HG03571 (cell line): Measurements from ENCODE around the gene LRRC71.

Experiments
- ATAC-seq: cut with Tn5 transposase; IDR thresholded peaks from one replicate; pipeline ENCODE4 v1.9.1; 2021; ENCODE audit not compliant: unreplicated experiment

Gene LRRC71

DNA sequence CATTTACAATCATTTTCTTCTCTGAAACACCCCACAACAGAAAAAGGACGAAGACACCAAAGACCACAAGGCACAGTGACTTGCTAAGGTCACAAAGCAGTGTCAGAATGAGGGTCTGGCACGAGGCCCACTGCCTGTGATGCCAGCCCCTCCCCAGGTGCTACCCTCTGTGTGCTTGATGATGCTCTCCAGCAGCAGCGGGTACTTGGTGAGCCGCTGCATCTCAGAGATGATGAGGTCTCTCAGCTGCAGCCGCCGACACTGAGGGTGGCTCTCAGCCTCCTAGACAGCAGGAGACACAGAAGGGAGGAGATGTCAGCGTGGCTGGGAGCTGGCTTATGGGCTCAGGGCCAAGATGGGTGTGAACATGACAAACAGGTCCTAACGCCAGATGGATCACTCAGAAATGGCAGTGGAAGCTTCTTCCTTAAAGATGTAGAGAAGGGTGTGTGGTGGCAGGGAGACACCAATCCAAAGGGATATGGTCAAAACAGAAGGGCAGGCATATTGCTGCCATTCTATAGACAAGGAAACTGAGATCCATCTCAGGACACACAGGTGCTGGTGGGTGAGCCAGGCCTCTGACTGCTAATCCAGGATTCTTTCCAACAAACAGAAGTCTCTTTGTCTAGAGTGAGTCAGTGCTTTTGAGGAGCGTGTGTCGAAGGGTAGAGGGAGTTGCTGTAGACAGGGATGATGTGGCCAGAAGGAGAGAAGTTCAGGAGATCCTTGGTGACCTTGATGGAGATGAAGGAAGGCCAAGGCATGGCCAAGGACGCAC is 25.6 kb downstream of the LRRC71 start:
- no peak for ATAC-seq

DNA sequence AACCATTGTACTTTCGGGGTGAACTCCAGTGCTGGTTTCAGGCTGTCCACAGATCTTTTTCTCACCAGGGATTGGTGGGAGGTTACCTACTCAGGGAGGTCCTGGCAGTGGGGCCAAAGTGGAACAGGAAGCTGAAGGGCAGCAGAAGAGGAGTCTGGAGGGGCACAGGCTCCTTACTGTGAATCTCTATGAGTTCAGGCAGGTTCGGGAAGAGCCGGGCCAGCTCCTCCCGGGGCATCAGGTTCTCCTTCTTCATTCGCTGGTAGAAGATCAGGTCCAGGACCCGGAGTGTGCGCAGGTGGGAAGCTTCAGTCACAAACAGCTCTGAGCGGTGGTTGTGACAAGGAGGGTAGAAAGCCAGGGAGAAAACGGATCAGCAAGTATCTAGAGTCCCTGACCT is 26.7 kb downstream of the LRRC71 start:
- ATAC-seq, result no peak

DNA sequence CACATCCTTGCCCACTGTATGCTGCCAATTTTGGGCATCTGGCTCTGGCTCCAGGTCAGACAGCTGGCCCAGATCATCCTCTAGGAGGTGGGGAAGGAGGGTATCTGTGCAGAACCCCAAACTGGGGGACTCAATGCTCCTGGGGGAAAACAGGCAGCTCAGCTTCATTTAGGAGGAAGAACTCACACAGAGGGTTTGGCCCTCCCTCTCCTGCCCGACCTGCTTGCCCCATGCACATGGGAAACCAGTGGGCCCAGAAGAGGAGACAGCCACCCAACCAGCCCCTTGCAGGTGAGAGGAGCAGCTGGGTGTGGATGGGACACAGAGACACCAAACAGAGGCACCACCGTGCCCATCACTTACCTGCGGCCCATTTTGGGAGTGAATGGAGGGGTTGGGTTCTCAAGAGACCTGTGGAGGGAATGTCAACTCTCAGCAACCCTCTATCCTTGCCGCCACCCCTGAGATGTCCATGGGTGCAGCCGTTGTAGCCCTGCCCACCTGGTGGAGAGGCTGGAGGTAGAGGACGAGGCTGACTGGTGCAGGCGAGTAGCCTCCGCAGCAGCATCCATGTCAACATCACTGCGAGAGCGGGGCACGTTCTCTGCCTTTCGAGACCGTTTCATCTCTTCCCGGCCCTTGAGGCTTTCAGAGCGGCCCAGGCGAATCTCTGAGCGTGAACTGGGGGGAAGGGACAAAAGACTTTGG is 27.5 kb downstream of the LRRC71 start:
- no peak for ATAC-seq

DNA sequence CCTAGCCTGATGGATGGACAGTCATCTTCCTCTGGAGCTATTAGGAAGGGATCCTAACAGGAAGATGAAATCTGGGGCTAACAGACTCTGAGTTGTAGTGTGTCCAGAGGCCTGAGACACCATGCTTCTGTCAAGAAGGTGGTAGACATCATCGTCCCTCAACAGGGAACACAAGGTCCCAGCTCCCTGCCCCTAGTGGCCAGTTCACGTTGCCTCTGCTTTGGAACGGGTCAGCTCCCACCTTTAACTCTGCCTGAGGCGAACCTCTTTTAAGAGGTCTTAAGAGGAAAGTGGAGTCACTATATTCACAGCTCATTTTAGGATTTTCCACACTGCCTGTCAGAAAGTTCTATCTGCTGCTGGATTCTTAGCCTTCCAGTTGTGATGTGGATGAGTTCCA is 28.3 kb downstream of the LRRC71 start:
- no peak for ATAC-seq

DNA sequence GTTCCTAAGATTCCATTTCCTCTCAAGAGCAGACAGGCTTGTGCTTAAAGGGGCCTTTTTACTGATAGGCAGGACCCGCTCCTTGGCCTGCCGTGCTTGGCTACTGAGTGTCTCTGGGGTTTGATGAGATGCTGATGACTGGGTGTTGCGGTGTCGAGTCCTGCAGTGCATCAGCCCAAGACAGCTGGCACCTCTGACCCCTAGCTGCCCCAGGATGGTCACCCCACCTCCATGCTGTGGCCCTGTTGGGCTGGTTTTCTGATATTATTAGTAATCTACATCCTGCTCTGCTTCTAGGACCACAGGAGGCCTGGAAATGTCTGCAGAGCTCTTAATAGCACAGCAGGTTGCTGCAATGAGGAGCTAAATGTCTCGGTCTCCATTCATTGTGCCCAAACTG is 28.7 kb downstream of the LRRC71 start:
- ATAC-seq, result no peak

DNA sequence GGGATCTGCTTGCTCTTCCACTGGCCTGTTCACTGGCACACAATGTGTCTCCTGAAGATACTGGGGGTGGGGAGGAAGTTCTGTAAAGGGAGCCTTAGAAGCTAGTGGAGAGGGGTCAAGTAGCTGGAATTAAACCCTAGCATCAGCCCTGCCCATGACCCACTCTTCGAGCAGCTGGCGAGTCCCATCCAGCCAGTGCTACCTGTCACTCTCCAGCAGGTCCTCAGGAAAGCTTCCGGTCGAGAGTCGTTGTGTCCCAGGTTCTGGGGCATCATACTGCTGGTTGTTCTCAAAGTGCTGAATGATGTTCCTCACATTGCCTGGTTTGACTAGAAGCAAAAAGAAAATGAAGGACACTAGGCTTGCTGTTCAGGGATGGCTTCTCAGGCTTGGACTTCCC is 30.9 kb downstream of the LRRC71 start:
- ATAC-seq, result no peak

DNA sequence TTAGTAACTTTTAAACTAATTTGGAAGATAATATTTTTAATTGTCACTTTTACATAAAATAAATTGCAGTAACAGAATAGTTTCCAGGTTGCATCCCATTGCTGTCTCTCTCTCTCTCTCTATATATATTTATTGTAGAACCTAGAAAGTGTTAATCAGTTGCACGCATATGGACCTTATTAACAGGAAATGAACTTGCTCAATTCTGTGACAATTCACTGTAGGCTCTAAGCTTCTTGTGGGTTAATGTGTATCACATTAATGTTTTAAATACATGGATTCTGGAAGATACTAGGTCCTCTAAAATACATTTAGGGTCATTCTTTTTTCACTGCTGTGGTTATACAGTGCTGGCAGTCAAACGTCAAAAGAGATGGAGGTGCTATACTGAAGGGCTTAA is 33.1 kb downstream of the LRRC71 start:
- ATAC-seq, result no peak

DNA sequence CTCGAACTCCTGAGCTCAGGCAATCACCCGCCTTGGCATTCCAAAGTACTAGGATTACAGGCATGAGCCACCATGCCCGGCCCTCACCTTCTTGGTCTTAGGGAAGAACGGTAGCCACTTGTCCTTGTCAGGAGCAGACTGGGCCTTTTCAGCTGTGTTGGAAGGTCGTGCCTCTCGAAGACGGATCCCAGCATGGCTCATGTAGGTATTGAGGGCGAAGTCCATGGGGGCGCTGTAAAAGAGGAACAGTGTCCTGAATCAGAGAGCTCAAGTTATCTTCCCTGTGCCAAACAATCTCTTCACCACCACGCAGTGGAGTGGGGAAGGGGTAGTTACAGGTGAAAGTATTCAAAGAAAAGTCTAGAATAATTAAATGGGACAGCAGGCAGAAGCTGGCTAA is 35.9 kb downstream of the LRRC71 start:
- ATAC-seq, result no peak

DNA sequence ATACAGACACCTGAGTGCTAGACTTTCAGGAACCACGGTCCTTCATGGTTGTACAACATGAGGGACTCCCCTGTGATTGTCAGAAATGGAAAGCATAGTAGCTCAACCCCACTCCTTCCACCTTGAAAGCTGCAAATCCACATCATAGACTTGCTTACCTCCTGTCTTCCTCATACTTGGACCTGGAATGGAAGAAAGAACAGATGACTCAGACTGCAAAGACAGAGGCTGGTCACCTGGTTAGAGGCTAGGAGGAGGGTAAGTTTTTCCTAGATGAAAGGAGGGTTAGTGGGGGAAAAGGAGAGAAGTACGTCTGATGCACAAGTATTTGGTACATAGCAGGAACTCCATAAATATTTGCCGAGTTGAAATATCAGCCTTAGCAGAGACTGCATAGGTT is 37.2 kb downstream of the LRRC71 start:
- ATAC-seq, result no peak

DNA sequence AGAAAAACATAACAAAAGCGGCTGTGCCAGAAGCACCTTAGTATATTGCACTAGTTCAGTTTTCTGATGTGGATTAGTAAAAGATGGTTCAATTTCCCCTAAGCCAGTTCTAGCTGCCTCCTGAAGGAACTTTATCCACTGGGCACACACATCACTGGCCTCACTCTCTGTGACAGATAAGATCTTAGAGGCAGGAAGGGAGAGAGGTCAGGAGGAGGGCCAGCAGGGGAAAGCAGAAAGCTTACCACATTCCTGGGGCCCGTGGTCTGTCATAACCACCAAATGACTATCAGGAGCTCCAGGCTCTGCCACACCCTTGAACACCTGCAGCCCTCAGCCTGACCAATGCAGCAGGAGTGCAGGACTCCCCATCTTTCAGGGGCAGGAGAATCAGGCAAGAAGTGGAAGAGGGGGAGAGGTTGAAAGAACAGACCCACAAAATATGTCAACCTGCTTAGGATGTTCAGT is 37.8 kb downstream of the LRRC71 start:
- no peak for ATAC-seq

DNA sequence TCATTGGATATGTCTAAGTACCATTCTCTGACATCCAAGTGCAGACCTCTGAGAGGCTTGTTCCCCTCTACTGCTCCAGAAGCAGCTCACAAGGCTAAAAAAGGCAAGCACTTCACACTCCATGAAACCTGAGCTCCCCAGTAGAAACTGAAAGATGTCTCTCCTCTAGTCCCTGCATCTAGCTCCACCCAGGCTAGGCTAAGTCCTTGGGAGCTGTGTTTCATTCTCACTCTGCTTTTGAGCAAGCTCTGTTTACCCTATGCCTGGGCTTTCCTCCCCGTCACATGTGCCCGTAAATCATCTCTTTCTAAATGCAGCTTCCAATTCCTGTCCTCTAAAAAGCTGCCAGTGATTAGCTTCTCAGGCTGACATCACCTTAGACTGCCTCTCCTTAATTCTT is 39.0 kb downstream of the LRRC71 start:
- ATAC-seq, result no peak

DNA sequence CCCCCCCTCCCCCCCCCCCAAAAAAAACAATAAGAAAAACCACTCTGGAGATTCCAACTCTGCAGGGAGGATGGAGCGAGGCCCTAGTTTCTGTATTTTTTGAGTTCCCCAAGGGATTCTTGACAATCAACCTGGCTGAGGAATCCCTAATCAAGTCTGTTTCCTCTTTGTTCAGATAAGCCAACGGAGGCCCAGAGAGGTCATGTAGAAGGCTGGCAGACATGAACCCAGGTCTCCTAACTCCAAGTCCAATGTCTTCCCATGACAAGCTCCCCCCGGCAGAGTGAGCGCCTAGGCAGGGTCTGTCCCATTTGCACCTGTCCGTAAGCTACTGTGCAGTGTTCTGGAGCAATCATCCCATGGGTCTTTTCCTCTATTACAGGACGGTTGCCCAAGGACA is 39.5 kb downstream of the LRRC71 start:
- no peak for ATAC-seq

DNA sequence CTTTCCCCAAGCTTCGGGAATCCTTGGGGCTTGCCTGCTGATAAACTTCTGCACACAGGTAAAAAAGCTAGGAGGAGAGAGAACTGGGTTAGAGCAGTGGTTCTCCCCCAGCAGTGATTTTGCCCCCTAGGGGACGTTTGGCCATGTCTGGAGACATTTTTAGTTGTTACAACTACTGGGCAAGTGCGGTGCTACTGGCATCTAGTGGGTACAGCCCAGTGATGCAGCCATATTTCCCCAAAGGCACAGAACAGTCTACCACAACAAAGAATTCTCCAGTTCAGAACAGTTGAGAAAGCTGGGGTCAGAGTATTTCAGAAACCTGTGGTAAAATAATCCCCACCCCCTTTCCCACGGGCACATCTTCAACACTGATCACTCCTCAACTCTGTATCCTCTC is 41.3 kb downstream of the LRRC71 start:
- no peak for ATAC-seq

DNA sequence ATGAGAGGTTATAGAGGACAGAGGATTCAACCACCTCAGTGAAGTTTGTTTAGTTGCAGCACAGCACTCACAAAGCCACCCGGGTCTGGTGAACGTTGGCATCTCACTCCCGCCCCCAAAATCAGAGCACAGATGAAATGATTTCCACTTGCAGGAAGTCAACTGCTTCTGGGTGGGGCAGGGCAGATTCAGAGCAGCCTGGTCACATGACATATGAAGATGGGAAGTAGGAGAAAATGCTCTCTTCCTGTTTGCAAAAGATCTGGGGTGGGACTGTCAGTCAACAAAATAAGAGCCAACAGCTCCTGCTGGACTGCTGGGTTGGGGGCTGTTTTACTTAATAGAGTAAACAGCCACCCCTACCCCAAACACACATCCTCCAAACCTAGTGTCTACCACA is 43.2 kb downstream of the LRRC71 start:
- no peak for ATAC-seq

DNA sequence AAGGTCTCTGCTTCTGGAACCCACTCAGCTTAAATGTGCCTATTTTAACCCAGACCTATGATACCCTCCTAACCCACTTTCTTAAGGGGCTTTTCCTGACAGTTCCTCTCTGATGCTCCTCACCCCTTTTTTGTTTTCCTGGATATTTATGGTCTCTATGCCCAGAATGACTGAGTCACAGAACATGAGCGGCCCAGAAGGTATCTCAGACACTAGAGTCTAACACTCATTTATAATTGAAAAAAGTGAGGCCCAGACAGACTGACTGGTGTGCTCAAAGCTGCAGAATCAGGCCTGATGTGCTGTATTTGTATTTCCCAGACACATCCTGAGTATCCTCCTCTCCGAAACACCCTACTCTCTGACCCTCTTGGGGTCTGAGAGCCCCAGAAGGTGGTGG is 44.0 kb downstream of the LRRC71 start:
- ATAC-seq, result no peak

DNA sequence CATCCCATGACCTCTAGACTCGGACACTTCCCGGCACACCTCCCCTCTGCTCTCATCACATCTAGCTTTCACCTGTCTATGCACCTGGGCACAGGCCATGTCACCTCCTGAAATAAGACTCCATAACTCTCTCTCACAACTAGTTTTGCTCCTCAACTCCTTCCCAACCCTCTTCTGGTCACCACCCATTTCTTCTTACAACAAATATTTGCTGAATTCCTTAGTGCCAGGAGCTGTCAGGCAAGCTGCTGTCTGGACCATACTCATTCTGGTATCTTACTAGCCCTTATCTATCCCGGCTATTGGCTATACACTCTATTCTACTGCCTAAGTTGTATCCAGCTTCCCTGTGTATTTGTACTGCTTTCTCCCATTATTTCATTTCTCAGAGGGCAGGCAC is 49.1 kb downstream of the LRRC71 start:
- no peak for ATAC-seq

DNA sequence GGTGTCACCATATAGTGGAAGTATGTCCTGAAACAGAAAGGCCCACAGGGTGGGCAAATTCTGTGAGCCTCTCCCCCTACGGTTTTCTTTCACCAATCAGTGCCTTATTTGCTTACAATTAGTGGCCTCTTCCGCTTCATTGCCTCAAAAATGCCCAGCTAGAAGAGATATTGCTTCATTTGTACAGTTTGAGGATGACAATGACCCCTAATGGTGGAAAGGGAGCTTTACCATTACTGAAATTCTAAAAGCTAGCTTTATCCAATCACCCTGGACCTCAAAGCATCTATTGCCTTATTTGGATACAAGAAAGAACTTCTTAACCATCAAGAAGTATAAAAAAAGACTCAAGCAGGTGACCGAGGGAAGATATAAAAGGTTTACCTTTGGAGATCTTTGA is 49.6 kb downstream of the LRRC71 start:
- ATAC-seq, result no peak

DNA sequence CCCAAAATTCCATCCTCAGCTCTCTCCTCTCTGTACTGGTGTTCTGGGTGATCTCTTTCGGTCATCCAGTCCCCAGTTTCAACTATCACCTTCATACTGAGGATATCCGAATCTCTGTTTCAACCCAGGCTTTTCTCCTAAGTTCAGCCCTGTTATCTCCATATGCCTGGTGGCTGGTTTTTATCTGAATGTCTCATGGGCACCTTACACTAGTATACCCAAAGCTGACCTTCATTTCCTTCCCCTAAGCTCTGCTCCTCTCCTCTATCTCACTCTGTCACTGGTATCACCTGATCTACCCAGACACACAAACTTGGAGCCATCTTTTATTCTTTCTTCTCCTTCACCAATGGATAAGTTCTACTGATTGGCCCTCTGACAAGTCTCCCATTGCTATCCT is 53.0 kb downstream of the LRRC71 start:
- no peak for ATAC-seq

DNA sequence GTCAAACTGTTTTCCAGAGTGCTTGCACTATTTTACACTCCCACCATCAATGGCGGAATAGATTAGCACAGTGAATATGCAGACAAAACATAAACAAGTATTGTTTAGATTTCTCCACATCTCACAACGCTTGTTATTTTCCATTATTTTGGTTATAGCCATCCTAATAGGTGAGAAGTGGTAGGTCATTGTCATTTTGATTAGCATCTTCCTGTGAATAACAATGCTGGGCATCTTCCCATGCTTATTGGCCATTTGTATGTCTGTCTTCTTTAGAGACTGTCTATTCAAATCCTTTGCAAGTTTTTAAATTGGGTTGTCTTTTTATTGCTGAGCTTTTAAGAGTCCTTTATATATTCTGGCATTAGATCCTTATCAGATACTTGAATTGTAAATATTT is 54.7 kb downstream of the LRRC71 start:
- no peak for ATAC-seq

DNA sequence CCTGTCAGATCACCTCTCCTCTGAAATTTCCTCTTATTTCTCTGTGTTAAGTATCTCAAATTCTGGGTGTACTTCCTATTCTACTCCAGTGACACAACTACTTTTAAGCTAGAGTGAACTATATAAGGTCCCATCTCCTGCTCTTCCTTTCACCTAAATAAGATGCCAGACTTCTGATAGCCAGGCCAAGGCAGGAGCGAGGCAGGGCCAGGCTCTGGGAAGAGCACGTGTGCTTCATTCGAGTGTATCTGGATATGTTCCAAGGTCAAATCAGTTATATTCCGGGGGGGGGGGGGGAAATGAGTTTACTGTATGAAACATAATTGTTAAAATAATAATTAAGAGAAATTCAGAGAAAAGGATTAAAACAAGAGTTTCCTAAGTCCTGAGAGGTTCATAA is 60.1 kb downstream of the LRRC71 start:
- no peak for ATAC-seq
